SKM-1 treated with dmso at 0.1 percent for 144 hours (cell line): ENCODE data around the gene LIPI.
"Not testable (repeated sequence)": the region's sequence is repeated elsewhere in the genome, so short reads cannot be mapped to it uniquely, and the experiment has no call there.

Experiments used
- DNase-seq: peaks from one replicate; lab custom pipeline; 2025; ENCODE audit not compliant: unreplicated experiment; lab: John Stamatoyannopoulos, UW

Gene LIPI

GRCh38 chr21:14210738-14211137 is at the start of gene LIPI:
LIPI (minus strand) TSS chr21:14210955; CDS start chr21:14210845, 110 bp downstream.
- no peak for DNase-seq

- no peak for DNase-seq
Observed at GRCh38 chr21:14260174-14260764, 49.5 kb upstream of the LIPI start.

DNA sequence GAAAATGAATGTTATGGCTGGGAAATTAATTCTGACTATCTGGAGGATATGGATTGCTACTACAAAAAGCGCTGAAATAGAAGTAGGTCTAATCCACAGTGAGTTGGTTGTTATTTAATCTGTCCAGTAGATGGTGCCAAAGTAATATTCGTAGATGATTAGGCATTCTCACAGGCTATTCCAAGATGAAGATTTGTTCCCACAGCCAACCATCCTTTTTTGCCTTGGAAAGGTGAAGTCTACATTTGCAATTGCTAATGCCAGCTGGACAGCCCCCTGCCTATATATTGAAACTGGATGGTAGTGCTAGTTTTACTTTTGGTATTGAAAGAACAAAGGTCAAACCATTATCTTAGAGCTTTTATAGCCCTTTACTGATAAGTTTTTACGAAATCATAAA is 49.0 kb upstream of the LIPI start:
- peak; percentile 61 for DNase-seq

GRCh38 chr21:14251336-14251735 is 40.6 kb upstream of the LIPI start:
- no peak for DNase-seq

GRCh38 chr21:14245711-14246110 is 35.0 kb upstream of the LIPI start:
- no peak for DNase-seq

DNA sequence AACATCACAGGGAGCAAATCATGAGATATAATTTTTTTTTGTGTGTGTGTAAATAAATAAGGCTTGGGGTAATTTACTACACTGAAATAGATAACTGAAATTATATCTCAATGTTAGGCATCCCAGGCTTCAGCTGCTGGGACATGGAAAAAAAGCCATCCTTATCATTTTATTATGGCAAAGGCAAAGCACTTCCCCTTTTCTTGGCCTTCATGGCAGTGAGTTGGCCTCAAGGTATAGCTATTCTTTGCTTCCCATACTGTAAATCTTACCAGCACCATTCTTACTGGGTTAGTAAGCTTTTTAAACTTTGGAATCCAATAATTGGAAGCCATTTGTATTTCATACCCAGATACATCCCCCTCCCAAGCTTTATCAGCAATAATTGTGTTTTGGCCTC is 34.2 kb upstream of the LIPI start:
- DNase-seq: no peak

GRCh38 chr21:14243874-14244273 is 33.1 kb upstream of the LIPI start:
- DNase-seq: no peak

- DNase-seq: no peak
Observed at GRCh38 chr21:14243461-14243860, 32.7 kb upstream of the LIPI start.

DNA sequence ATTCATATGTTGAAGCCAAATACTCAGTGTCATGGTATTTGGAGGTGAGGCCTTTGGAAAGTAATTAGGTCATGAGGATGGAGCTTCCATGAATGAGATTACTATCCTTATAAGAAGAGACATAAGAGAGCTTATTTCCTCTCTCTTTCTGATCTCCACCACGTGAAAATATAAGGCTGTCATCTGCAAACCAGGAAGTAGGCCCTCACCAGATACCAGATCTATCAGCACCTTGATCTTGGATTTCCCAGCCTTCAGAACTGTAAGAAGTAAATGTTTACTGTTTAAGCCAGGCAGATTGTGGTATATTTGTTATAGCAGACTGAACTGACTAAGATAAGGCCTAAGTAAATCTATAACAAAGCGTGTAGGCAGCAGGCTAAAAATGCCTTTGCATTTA is 30.5 kb upstream of the LIPI start:
- peak; percentile 24 for DNase-seq

- DNase-seq: peak; percentile 2
Observed at GRCh38 chr21:14239281-14239680, 28.5 kb upstream of the LIPI start.

- no peak for DNase-seq
Observed at GRCh38 chr21:14236180-14236579, 25.4 kb upstream of the LIPI start.

- no peak for DNase-seq
Observed at GRCh38 chr21:14235101-14235500, 24.3 kb upstream of the LIPI start.

DNA sequence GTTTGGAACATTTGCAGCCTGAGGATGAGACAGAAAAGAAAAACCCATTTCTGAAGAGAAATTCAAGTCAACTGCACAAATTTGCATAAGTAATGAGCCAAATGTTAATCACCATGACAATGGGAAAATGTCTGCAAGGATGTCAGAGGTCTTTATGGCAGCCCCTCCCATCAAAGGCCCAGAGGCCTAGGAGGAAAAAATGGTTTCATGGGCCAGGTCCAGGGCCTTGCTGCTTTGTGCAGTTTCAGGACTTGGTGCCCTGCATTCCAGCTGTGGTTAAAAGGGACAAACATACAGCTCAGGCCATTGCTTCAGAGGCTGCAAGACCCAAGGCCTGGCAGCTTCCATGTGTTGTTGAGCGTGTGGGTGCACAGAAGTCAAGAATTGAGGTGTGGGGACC is 18.6 kb upstream of the LIPI start:
- DNase-seq: no peak

- DNase-seq: no peak
Observed at GRCh38 chr21:14223365-14223764, 12.6 kb upstream of the LIPI start.

GRCh38 chr21:14215971-14216641 is 5.4 kb upstream of the LIPI start, which contains the start of gene RBM11:
RBM11 (plus strand) TSS chr21:14216157; CDS start chr21:14216187, 30 bp downstream.
- DNase-seq: peak; percentile 66

DNA sequence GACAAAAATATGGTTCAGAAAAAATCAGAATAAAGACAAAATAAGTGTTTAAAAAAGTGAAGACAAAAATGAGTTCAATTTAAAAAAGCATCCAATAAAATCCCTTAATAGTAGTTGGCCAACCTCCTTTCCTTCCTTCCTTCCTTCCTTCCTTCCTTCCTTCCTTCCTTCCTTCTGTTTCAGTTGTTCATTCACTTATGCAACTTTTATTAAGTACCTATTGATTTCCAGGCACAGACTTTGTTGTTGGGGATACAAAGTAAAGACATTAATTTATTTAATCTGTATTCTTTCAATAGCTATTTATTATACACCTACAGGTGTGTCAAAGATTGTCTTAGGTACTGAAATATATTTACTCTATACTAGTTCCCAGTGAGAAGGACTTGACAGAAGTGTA is 2.4 kb upstream of the LIPI start:
- DNase-seq: no peak

- no peak for DNase-seq
Observed at GRCh38 chr21:14206222-14206621, 4.5 kb downstream of the LIPI start.

- DNase-seq: not testable (repeated sequence)
Observed at GRCh38 chr21:14166463-14167223, 44.1 kb downstream of the LIPI start.

- no peak for DNase-seq
Observed at GRCh38 chr21:14143999-14144398, 66.8 kb downstream of the LIPI start.

- DNase-seq: no peak
Observed at GRCh38 chr21:14124266-14124665, 86.5 kb downstream of the LIPI start.

GRCh38 chr21:14121719-14122118 is 89.0 kb downstream of the LIPI start:
- DNase-seq: no peak

GRCh38 chr21:14120091-14120734 is 90.5 kb downstream of the LIPI start:
- DNase-seq: peak; percentile 43
